ENCODE results near the gene RBM27. TPM values are rescaled to one million over a fixed set of nuclear protein-coding genes. Genes with fewer than 3 reads are reported as not detected.
"Not testable (repeated sequence)": the region's sequence is repeated elsewhere in the genome, so short reads cannot be mapped to it uniquely, and the experiment has no call there.

RBM27 gene
- total and polyA plus RNA-seq, 2 donors, result 13.1 to 17.8 TPM

DNA sequence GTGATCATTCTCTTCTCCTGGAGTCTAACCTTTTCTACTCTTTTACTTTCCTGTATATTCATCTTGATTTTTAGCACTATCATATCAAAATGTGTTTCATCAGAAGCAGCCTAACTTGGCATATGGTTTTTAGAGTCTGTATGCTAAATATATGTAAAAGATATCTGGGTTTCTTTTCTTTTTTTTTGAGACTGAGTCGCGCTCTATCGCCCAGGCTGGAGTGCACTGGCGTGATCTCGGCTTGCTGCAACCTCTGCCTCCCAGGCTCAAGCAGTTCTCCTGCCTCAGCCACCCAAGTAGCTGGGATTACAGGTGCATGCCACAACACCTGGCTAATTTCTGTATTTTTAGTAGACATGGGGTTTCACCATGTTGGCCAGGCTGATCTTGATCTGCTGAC is 11.5 kb downstream of the RBM27 start:
- WGBS, result 93% methylated on average over 5 of the region's 5 CpGs
- H3K4me3 ChIP-seq (ENCODE audit: low read length in 2 of 2); DNase-seq (ENCODE audit: low read depth in 6 of 9, low spot score in 9 of 9); H3K4me1 ChIP-seq (ENCODE audit: control insufficient read depth in 2 of 2, insufficient read depth in 2 of 2, low read length in 2 of 2); H3K9me3 ChIP-seq (ENCODE audit: control insufficient read depth in 2 of 2, insufficient read depth in 1 of 2, low read length in 1 of 2); H3K27me3 ChIP-seq (ENCODE audit: control insufficient read depth in 2 of 2, insufficient read depth in 1 of 2, low read length in 1 of 2); H3K27ac ChIP-seq (ENCODE audit: low read depth in 1 of 2, low read length in 1 of 2); H3K36me3 ChIP-seq (ENCODE audit: control insufficient read depth in 2 of 2, insufficient read depth in 2 of 2, low read length in 1 of 2): not testable (repeated sequence)

- Histone ChIP-seq H3K9me3 (ENCODE audit: control insufficient read depth in 2 of 2, insufficient read depth in 1 of 2, low read length in 1 of 2) (no peaks in the 10 kb centered on the region), H3K4me1 (ENCODE audit: control insufficient read depth in 2 of 2, insufficient read depth in 2 of 2, low read length in 2 of 2) (no peaks in the 10 kb centered on the region), H3K4me3 (ENCODE audit: low read length in 2 of 2) (no peak overlapping the region), H3K36me3 (ENCODE audit: control insufficient read depth in 2 of 2, insufficient read depth in 2 of 2, low read length in 1 of 2) (peaks cover 4 to 20% of the 10 kb centered on the region in 2 donors), H3K27me3 (ENCODE audit: control insufficient read depth in 2 of 2, insufficient read depth in 1 of 2, low read length in 1 of 2) (no peaks in the 10 kb centered on the region), H3K27ac (ENCODE audit: low read depth in 1 of 2, low read length in 1 of 2) (no peak overlapping the region)
- 54% methylated on average over 2 of the region's 2 CpGs for WGBS
- no peak for DNase-seq (ENCODE audit: low read depth in 6 of 9, low spot score in 9 of 9)
These were observed 14.8 kb downstream of the RBM27 start for GRCh38 chr5:146218168-146218567.

- no peaks in the 10 kb centered on the region for H3K27me3 ChIP-seq (ENCODE audit: control insufficient read depth in 2 of 2, insufficient read depth in 1 of 2, low read length in 1 of 2)
- no peaks in the 10 kb centered on the region for H3K9me3 ChIP-seq (ENCODE audit: control insufficient read depth in 2 of 2, insufficient read depth in 1 of 2, low read length in 1 of 2)
- H3K4me3 ChIP-seq (ENCODE audit: low read length in 2 of 2), result no peak overlapping the region
- H3K27ac ChIP-seq (ENCODE audit: low read depth in 1 of 2, low read length in 1 of 2), result no peak overlapping the region
- no peaks in the 10 kb centered on the region for H3K4me1 ChIP-seq (ENCODE audit: control insufficient read depth in 2 of 2, insufficient read depth in 2 of 2, low read length in 2 of 2)
- no peak for DNase-seq (ENCODE audit: low read depth in 6 of 9, low spot score in 9 of 9)
- H3K36me3 ChIP-seq (ENCODE audit: control insufficient read depth in 2 of 2, insufficient read depth in 2 of 2, low read length in 1 of 2), result peaks cover 4 to 24% of the 10 kb centered on the region in 2 donors
These were observed 15.8 kb downstream of the RBM27 start for GRCh38 chr5:146219243-146219642.

- Histone ChIP-seq H3K4me1 (ENCODE audit: control insufficient read depth in 2 of 2, insufficient read depth in 2 of 2, low read length in 2 of 2) (no peaks in the 10 kb centered on the region), H3K9me3 (ENCODE audit: control insufficient read depth in 2 of 2, insufficient read depth in 1 of 2, low read length in 1 of 2) (no peaks in the 10 kb centered on the region), H3K27me3 (ENCODE audit: control insufficient read depth in 2 of 2, insufficient read depth in 1 of 2, low read length in 1 of 2) (no peaks in the 10 kb centered on the region), H3K4me3 (ENCODE audit: low read length in 2 of 2) (no peak overlapping the region), H3K36me3 (ENCODE audit: control insufficient read depth in 2 of 2, insufficient read depth in 2 of 2, low read length in 1 of 2) (peaks cover 4 to 28% of the 10 kb centered on the region in 2 donors), H3K27ac (ENCODE audit: low read depth in 1 of 2, low read length in 1 of 2) (no peak overlapping the region)
- WGBS, result 96% methylated on average over 3 of the region's 3 CpGs
- DNase-seq (ENCODE audit: low read depth in 6 of 9, low spot score in 9 of 9), result no peak
These were observed 17.8 kb downstream of the RBM27 start for GRCh38 chr5:146221234-146221633.

DNA sequence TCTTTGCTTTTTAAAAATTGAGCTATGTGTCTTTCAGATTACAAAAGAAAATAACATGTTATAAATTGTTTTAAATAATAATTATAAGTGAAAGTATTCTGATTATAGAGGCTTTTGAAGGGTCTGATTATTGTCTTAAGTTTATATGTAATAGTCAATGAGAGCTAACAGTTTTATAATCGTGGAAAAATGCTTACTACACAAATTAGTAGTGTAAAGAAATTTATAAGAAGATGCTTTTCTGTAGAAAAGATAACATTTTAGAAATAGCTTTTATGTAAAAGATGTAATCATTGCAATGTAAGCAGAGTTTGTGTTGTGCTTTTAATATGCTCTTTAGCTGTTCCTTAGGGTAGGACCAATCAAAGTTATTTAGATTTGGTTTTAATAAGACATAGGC is 18.6 kb downstream of the RBM27 start:
- no peaks in the 10 kb centered on the region for H3K4me1 ChIP-seq (ENCODE audit: control insufficient read depth in 2 of 2, insufficient read depth in 2 of 2, low read length in 2 of 2)
- H3K4me3 ChIP-seq (ENCODE audit: low read length in 2 of 2), result no peak overlapping the region
- no peak for DNase-seq (ENCODE audit: low read depth in 6 of 9, low spot score in 9 of 9)
- no peak overlapping the region for H3K27ac ChIP-seq (ENCODE audit: low read depth in 1 of 2, low read length in 1 of 2)
- no peaks in the 10 kb centered on the region for H3K27me3 ChIP-seq (ENCODE audit: control insufficient read depth in 2 of 2, insufficient read depth in 1 of 2, low read length in 1 of 2)
- peaks cover 4 to 28% of the 10 kb centered on the region in 2 donors for H3K36me3 ChIP-seq (ENCODE audit: control insufficient read depth in 2 of 2, insufficient read depth in 2 of 2, low read length in 1 of 2)
- WGBS, result 100% methylated on average over 1 of the region's 1 CpG
- H3K9me3 ChIP-seq (ENCODE audit: control insufficient read depth in 2 of 2, insufficient read depth in 1 of 2, low read length in 1 of 2), result no peaks in the 10 kb centered on the region

GRCh38 chr5:146223179-146223578 is 19.8 kb downstream of the RBM27 start:
- Histone ChIP-seq H3K9me3 (ENCODE audit: control insufficient read depth in 2 of 2, insufficient read depth in 1 of 2, low read length in 1 of 2) (no peaks in the 10 kb centered on the region), H3K4me1 (ENCODE audit: control insufficient read depth in 2 of 2, insufficient read depth in 2 of 2, low read length in 2 of 2) (no peaks in the 10 kb centered on the region), H3K27me3 (ENCODE audit: control insufficient read depth in 2 of 2, insufficient read depth in 1 of 2, low read length in 1 of 2) (no peaks in the 10 kb centered on the region), H3K4me3 (ENCODE audit: low read length in 2 of 2) (no peak overlapping the region), H3K27ac (ENCODE audit: low read depth in 1 of 2, low read length in 1 of 2) (no peak overlapping the region), H3K36me3 (ENCODE audit: control insufficient read depth in 2 of 2, insufficient read depth in 2 of 2, low read length in 1 of 2) (peaks cover 4 to 28% of the 10 kb centered on the region in 2 donors)
- DNase-seq (ENCODE audit: low read depth in 6 of 9, low spot score in 9 of 9), result no peak
- 97% methylated on average over 1 of the region's 1 CpG for WGBS

DNA sequence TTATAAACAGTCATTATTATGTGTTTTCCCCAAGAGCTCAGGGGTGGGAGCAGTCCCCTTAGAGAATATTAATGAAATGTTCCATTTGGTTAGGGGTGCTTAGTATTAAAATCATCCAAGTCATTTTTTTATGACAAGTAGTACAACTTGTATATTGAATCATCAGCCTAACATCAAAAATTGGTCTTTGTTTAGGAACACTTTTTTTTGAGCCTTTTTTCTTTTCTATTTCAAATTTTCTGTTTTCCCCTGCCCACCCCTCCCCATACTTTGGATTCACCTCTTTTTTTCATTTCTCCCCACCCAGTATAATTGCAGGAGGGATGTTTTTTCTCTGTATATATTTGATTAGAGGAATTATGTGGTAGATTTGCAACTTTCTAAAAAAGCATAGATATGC is 25.8 kb downstream of the RBM27 start:
- no peak overlapping the region for H3K4me3 ChIP-seq (ENCODE audit: low read length in 2 of 2)
- H3K4me1 ChIP-seq (ENCODE audit: control insufficient read depth in 2 of 2, insufficient read depth in 2 of 2, low read length in 2 of 2), result no peaks in the 10 kb centered on the region
- H3K27me3 ChIP-seq (ENCODE audit: control insufficient read depth in 2 of 2, insufficient read depth in 1 of 2, low read length in 1 of 2), result no peaks in the 10 kb centered on the region
- no peak for DNase-seq (ENCODE audit: low read depth in 6 of 9, low spot score in 9 of 9)
- H3K27ac ChIP-seq (ENCODE audit: low read depth in 1 of 2, low read length in 1 of 2), result no peak overlapping the region
- peaks cover 18 to 56% of the 10 kb centered on the region in 2 donors for H3K36me3 ChIP-seq (ENCODE audit: control insufficient read depth in 2 of 2, insufficient read depth in 2 of 2, low read length in 1 of 2)
- H3K9me3 ChIP-seq (ENCODE audit: control insufficient read depth in 2 of 2, insufficient read depth in 1 of 2, low read length in 1 of 2), result no peaks in the 10 kb centered on the region

DNA sequence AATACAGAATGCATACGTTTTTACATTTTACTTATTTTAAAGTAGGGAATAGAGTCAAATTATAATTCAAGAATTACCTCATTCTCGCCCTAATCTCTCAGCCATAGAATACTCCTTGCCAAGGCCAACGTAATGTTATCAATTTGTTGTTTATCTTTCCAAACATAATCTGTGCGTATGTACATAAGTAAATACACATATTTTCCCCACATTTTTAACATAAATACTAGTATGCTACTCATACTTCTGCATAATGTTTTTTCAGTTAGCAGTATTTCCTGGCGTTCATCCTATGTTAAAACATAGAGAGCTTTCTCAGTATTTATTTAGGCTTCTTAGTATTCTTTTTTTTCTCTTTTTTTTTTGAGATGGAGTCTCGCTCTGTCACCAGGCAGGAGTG is 28.8 kb downstream of the RBM27 start:
- Histone ChIP-seq H3K27ac (ENCODE audit: low read depth in 1 of 2, low read length in 1 of 2) (no peak overlapping the region), H3K4me1 (ENCODE audit: control insufficient read depth in 2 of 2, insufficient read depth in 2 of 2, low read length in 2 of 2) (no peaks in the 10 kb centered on the region), H3K27me3 (ENCODE audit: control insufficient read depth in 2 of 2, insufficient read depth in 1 of 2, low read length in 1 of 2) (no peaks in the 10 kb centered on the region), H3K36me3 (ENCODE audit: control insufficient read depth in 2 of 2, insufficient read depth in 2 of 2, low read length in 1 of 2) (peaks cover 26 to 64% of the 10 kb centered on the region in 2 donors), H3K4me3 (ENCODE audit: low read length in 2 of 2) (no peak overlapping the region), H3K9me3 (ENCODE audit: control insufficient read depth in 2 of 2, insufficient read depth in 1 of 2, low read length in 1 of 2) (no peaks in the 10 kb centered on the region)
- WGBS, result 98% methylated on average over 6 of the region's 6 CpGs
- no peak for DNase-seq (ENCODE audit: low read depth in 6 of 9, low spot score in 9 of 9)

- Histone ChIP-seq H3K27ac (ENCODE audit: low read depth in 1 of 2, low read length in 1 of 2) (no peak overlapping the region), H3K36me3 (ENCODE audit: control insufficient read depth in 2 of 2, insufficient read depth in 2 of 2, low read length in 1 of 2) (peaks cover 24 to 66% of the 10 kb centered on the region in 2 donors), H3K9me3 (ENCODE audit: control insufficient read depth in 2 of 2, insufficient read depth in 1 of 2, low read length in 1 of 2) (no peaks in the 10 kb centered on the region), H3K27me3 (ENCODE audit: control insufficient read depth in 2 of 2, insufficient read depth in 1 of 2, low read length in 1 of 2) (no peaks in the 10 kb centered on the region), H3K4me3 (ENCODE audit: low read length in 2 of 2) (no peak overlapping the region), H3K4me1 (ENCODE audit: control insufficient read depth in 2 of 2, insufficient read depth in 2 of 2, low read length in 2 of 2) (no peaks in the 10 kb centered on the region)
- WGBS, result 99% methylated on average over 5 of the region's 5 CpGs
- no peak for DNase-seq (ENCODE audit: low read depth in 6 of 9, low spot score in 9 of 9)
These were observed 30.0 kb downstream of the RBM27 start for GRCh38 chr5:146233441-146233840.

GRCh38 chr5:146238973-146239372 is 35.6 kb downstream of the RBM27 start:
- Histone ChIP-seq H3K4me3 (ENCODE audit: low read length in 2 of 2) (no peak overlapping the region), H3K36me3 (ENCODE audit: control insufficient read depth in 2 of 2, insufficient read depth in 2 of 2, low read length in 1 of 2) (peaks cover 9 to 41% of the 10 kb centered on the region in 2 donors), H3K27me3 (ENCODE audit: control insufficient read depth in 2 of 2, insufficient read depth in 1 of 2, low read length in 1 of 2) (no peaks in the 10 kb centered on the region), H3K9me3 (ENCODE audit: control insufficient read depth in 2 of 2, insufficient read depth in 1 of 2, low read length in 1 of 2) (no peaks in the 10 kb centered on the region), H3K27ac (ENCODE audit: low read depth in 1 of 2, low read length in 1 of 2) (no peak overlapping the region), H3K4me1 (ENCODE audit: control insufficient read depth in 2 of 2, insufficient read depth in 2 of 2, low read length in 2 of 2) (no peaks in the 10 kb centered on the region)
- 94% methylated on average over 1 of the region's 1 CpG for WGBS
- no peak for DNase-seq (ENCODE audit: low read depth in 6 of 9, low spot score in 9 of 9)

Data from thymus (tissue), 11 donors.